HepG2 (cell line): ENCODE data around the gene BET1L. TPM values are rescaled to one million over a fixed set of nuclear protein-coding genes. Genes with fewer than 3 reads are reported as not detected.
A peak's percentile ranks its signal among the peaks of the same experiment; 100 is the strongest.

Experiments used
- BORCS8-MEF2B ChIP-seq: sonication (generic); formaldehyde crosslinking; IDR thresholded peaks from 2 replicates; pipeline ENCODE4 v1.8.0; 2022; ENCODE audit warnings: mild to moderate bottlenecking, missing genetic modification reagents
- FIP1L1 ChIP-seq: fragments of 200-400 bp; formaldehyde crosslinking; IDR thresholded peaks from 2 replicates; pipeline ENCODE4 v1.6.1; 2018; ENCODE audit warnings: low read depth, mild to moderate bottlenecking, low read length, moderate library complexity, borderline replicate concordance; ENCODE audit not compliant: insufficient read depth
- KLF9 ChIP-seq: IDR thresholded peaks from 2 replicates; pipeline ENCODE4 v1.6.1; 2016; ENCODE audit warnings: low read depth
- PCBP1 ChIP-seq: fragments of 200-400 bp; formaldehyde crosslinking; IDR thresholded peaks from 2 replicates; pipeline ENCODE4 v1.6.1; 2017; ENCODE audit warnings: mild to moderate bottlenecking, low read depth, low read length, borderline replicate concordance
- SALL2 ChIP-seq: sonication (generic); formaldehyde crosslinking; IDR thresholded peaks from 2 replicates; pipeline ENCODE4 v1.8.1; 2023; ENCODE audit warnings: mild to moderate bottlenecking, missing genetic modification reagents, inconsistent platforms
- TARDBP ChIP-seq: sonication (generic); formaldehyde crosslinking; IDR thresholded peaks from 2 replicates; pipeline ENCODE4 v1.8.0; 2022; ENCODE audit warnings: mild to moderate bottlenecking, missing genetic modification reagents
- TBX2 ChIP-seq: sonication (generic); formaldehyde crosslinking; IDR thresholded peaks from 2 replicates; pipeline ENCODE4 v1.5.0; 2020; ENCODE audit warnings: missing genetic modification reagents, mild to moderate bottlenecking, borderline replicate concordance
- ZBTB3 ChIP-seq: sonication (generic); formaldehyde crosslinking; IDR thresholded peaks from 2 replicates; pipeline ENCODE4 v1.4.0; 2020; ENCODE audit warnings: low read depth, mild to moderate bottlenecking, moderate library complexity, missing genetic modification reagents, borderline replicate concordance
- ZMAT3 ChIP-seq: sonication (generic); formaldehyde crosslinking; conservative IDR thresholded peaks from 2 replicates; pipeline ENCODE4 v1.7.0; 2021; ENCODE audit warnings: missing genetic modification reagents
- ZNF143 ChIP-seq: sonication (generic); formaldehyde crosslinking; IDR thresholded peaks from 2 replicates; pipeline ENCODE4 v1.4.0; 2020; ENCODE audit warnings: missing genetic modification reagents
- ZNF263 ChIP-seq: sonication (generic); formaldehyde crosslinking; IDR thresholded peaks from 2 replicates; pipeline ENCODE4 v1.4.0; 2020; ENCODE audit warnings: missing genetic modification reagents
- ZNF3 ChIP-seq: IDR thresholded peaks from 2 replicates; pipeline ENCODE4 v1.7.0; 2017; ENCODE audit warnings: inconsistent platforms
- ZNF605 ChIP-seq: sonication (generic); formaldehyde crosslinking; IDR thresholded peaks from 2 replicates; pipeline ENCODE4 v1.8.0; 2022; ENCODE audit warnings: mild to moderate bottlenecking, missing genetic modification reagents
- ZNF777 ChIP-seq: sonication (generic); formaldehyde crosslinking; IDR thresholded peaks from 2 replicates; pipeline ENCODE4 v1.4.0; 2020; ENCODE audit warnings: missing genetic modification reagents
- ZNF841 ChIP-seq: sonication (generic); formaldehyde crosslinking; IDR thresholded peaks from 2 replicates; pipeline ENCODE4 v1.8.1; 2023; ENCODE audit warnings: missing genetic modification reagents, borderline replicate concordance
- ZNF850 ChIP-seq: sonication (generic); formaldehyde crosslinking; conservative IDR thresholded peaks from 2 replicates; pipeline ENCODE4 v1.9.0; 2021; ENCODE audit warnings: mild to moderate bottlenecking, missing genetic modification reagents
- polyA plus RNA-seq, 8 experiments: library from polyadenylated mRNA; depleted of rRNA in 3 of 8; stranded (reverse) in 7 of 8; unstranded in 1 of 8; fragments of >200 nt; fragmentation: Illumina TruSeq in 4 of 8; extraction: Trizol in 4 of 8; gene quantifications; 2 replicates each; pipeline versions ENCODE4 v1.2.1 to v1.2.3, GENCODE V29; 2011 to 2016; ENCODE audit warnings: low read depth in 4 of 8, missing spikeins in 1 of 8, mixed read lengths in 1 of 8; ENCODE audit not compliant: insufficient read depth in 1 of 8
- total RNA-seq, 5 experiments: library from RNA; depleted of rRNA; stranded (reverse); fragments of >200 nt; fragmentation: Illumina TruSeq; extraction: Trizol; gene quantifications; 2 replicates each; pipeline ENCODE4 v1.2.3, GENCODE V29; 2016; ENCODE audit warnings: low read depth in 1 of 5
- TF ChIP-seq, protein P1 (sequence below): sonication (generic); formaldehyde crosslinking; IDR thresholded peaks from 2 replicates; pipeline ENCODE4 v1.8.1; 2023; ENCODE audit warnings: missing genetic modification reagents, mild to moderate bottlenecking, borderline replicate concordance
- TF ChIP-seq, protein P2 (sequence below): sonication (generic); formaldehyde crosslinking; IDR thresholded peaks from 2 replicates; pipeline ENCODE4 v1.8.0; 2022; ENCODE audit warnings: mild to moderate bottlenecking, missing genetic modification reagents, borderline replicate concordance
- TF ChIP-seq, protein P3 (sequence below): sonication (generic); formaldehyde crosslinking; IDR thresholded peaks from 2 replicates; pipeline ENCODE4 v1.9.0; 2022; ENCODE audit warnings: missing genetic modification reagents, mild to moderate bottlenecking, borderline replicate concordance
- TF ChIP-seq, protein P4 (sequence below): sonication (generic); formaldehyde crosslinking; IDR thresholded peaks from 2 replicates; pipeline ENCODE4 v1.4.0; 2020; ENCODE audit warnings: missing genetic modification reagents
- TF ChIP-seq, protein P5 (sequence below): IDR thresholded peaks from 2 replicates; pipeline ENCODE4 v1.6.1; 2016; ENCODE audit warnings: low read depth
- TF ChIP-seq, protein P6 (sequence below): conservative IDR thresholded peaks from 2 replicates; pipeline ENCODE4 v1.6.1; 2018; ENCODE audit warnings: missing genetic modification reagents

The BET1L gene
- total and polyA plus RNA-seq, 2 of the 13 experiments (the other 11 are each of a cell fraction or from before 2014, with no cell fraction given): 26.2 to 59.6 TPM

DNA sequence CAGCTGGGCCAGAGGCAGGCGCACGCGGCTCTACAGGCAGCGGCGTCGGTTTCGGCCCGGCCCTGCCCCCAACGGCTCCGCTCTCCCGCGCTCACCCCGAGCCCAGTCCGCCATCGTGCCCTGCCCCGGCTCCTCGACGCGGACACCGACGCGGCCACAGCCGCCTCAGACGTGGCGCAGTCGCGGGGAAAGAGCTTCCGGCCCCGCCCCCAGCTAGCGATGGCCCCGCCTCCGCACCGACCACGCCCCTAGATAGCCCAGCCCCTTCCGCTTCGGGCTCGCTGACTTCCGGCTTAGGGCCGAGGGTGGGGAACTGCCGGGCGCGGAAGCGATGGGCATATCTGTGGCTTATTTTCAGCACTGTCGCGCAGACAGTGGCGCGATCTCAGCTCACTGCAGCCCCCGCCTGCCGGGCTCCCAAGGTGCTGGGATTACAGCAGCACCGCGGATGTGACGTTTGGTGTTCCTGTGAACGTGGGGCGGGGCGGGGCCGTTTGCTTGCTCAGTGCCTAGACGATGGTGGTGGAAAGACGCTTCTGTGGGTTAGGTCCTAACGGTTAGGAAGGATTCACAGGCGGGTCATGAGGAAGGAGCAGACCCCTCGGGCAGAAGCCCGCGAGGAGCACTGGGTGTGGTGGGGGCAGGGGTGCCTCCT is at the start of gene BET1L, which contains the start of gene RIC8A (continued):
- TF ChIP-seq, protein P1, sequence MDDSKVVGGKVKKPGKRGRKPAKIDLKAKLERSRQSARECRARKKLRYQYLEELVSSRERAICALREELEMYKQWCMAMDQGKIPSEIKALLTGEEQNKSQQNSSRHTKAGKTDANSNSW (CRISPR knock-in tag): peak; percentile 97; the same call in 1 of the 2 replicates
- TF ChIP-seq, protein P2, sequence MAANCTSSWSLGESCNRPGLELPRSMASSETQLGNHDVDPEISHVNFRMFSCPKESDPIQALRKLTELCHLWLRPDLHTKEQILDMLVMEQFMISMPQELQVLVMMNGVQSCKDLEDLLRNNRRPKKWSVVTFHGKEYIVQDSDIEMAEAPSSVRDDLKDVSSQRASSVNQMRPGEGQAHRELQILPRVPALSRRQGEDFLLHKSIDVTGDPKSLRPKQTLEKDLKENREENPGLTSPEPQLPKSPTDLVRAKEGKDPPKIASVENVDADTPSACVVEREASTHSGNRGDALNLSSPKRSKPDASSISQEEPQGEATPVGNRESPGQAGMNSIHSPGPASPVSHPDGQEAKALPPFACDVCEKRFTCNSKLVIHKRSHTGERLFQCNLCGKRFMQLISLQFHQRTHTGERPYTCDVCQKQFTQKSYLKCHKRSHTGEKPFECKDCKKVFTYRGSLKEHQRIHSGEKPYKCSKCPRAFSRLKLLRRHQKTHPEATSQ (CRISPR knock-in tag): 0 out of 2 replicates have a peak, but pooled peaks have one; percentile 46
- TF ChIP-seq ZNF263 (CRISPR knock-in tag): 0 out of 2 replicates have a peak, but pooled peaks have one; percentile 12
- no peak for TF ChIP-seq ZNF841 (CRISPR knock-in tag)
- peak; percentile 79; the same call in 1 of the 2 replicates for TF ChIP-seq ZNF850 (CRISPR knock-in tag)
- peak; percentile 35; the same call in 1 of the 2 replicates for TF ChIP-seq PCBP1
- peak; percentile 60; the same call in 1 of the 2 replicates for TF ChIP-seq ZMAT3
- TF ChIP-seq, protein P3, sequence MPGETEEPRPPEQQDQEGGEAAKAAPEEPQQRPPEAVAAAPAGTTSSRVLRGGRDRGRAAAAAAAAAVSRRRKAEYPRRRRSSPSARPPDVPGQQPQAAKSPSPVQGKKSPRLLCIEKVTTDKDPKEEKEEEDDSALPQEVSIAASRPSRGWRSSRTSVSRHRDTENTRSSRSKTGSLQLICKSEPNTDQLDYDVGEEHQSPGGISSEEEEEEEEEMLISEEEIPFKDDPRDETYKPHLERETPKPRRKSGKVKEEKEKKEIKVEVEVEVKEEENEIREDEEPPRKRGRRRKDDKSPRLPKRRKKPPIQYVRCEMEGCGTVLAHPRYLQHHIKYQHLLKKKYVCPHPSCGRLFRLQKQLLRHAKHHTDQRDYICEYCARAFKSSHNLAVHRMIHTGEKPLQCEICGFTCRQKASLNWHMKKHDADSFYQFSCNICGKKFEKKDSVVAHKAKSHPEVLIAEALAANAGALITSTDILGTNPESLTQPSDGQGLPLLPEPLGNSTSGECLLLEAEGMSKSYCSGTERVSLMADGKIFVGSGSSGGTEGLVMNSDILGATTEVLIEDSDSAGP (CRISPR knock-in tag): peak; percentile 90
- TF ChIP-seq, protein P4, sequence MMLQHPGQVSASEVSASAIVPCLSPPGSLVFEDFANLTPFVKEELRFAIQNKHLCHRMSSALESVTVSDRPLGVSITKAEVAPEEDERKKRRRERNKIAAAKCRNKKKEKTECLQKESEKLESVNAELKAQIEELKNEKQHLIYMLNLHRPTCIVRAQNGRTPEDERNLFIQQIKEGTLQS (CRISPR knock-in tag): 0 out of 2 replicates have a peak, but pooled peaks have one; percentile 23
- TF ChIP-seq TARDBP (CRISPR knock-in tag): peak; percentile 54; the same call in 1 of the 2 replicates
- TF ChIP-seq ZNF143 (CRISPR knock-in tag): peak; percentile 77
- TF ChIP-seq, protein P5, sequence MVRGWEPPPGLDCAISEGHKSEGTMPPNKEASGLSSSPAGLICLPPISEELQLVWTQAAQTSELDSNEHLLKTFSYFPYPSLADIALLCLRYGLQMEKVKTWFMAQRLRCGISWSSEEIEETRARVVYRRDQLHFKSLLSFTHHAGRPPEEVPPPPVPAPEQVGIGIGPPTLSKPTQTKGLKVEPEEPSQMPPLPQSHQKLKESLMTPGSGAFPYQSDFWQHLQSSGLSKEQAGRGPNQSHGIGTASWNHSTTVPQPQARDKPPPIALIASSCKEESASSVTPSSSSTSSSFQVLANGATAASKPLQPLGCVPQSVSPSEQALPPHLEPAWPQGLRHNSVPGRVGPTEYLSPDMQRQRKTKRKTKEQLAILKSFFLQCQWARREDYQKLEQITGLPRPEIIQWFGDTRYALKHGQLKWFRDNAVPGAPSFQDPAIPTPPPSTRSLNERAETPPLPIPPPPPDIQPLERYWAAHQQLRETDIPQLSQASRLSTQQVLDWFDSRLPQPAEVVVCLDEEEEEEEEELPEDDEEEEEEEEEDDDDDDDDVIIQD (CRISPR knock-in tag): 0 out of 2 replicates have a peak, but pooled peaks have one; percentile 11
- TF ChIP-seq ZBTB3 (CRISPR knock-in tag): 0 out of 2 replicates have a peak, but pooled peaks have one; percentile 28
- TF ChIP-seq SALL2 (CRISPR knock-in tag): peak; percentile 41; the same call in 1 of the 2 replicates
- no peak for TF ChIP-seq KLF9 (CRISPR knock-in tag)
- TF ChIP-seq, protein P6, sequence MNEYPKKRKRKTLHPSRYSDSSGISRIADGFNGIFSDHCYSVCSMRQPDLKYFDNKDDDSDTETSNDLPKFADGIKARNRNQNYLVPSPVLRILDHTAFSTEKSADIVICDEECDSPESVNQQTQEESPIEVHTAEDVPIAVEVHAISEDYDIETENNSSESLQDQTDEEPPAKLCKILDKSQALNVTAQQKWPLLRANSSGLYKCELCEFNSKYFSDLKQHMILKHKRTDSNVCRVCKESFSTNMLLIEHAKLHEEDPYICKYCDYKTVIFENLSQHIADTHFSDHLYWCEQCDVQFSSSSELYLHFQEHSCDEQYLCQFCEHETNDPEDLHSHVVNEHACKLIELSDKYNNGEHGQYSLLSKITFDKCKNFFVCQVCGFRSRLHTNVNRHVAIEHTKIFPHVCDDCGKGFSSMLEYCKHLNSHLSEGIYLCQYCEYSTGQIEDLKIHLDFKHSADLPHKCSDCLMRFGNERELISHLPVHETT (CRISPR knock-in tag): peak; percentile 77
- TF ChIP-seq ZNF3 (CRISPR knock-in tag): no peak
- peak; percentile 74; the same call in 1 of the 2 replicates for TF ChIP-seq ZNF605 (CRISPR knock-in tag)
- TF ChIP-seq TBX2 (CRISPR knock-in tag): peak; percentile 90
- peak; percentile 72; the same call in 1 of the 2 replicates for TF ChIP-seq BORCS8-MEF2B (CRISPR knock-in tag)
- peak; percentile 93 for TF ChIP-seq ZNF777 (CRISPR knock-in tag)
- 0 out of 2 replicates have a peak, but pooled peaks have one; percentile 29 for TF ChIP-seq FIP1L1
